HG02981 (cell line): Measurements from ENCODE around the gene ICA1.
A peak's percentile ranks its signal among the peaks of the same experiment; 100 is the strongest.

ENCODE experiments used
- ATAC-seq: cut with Tn5 transposase; IDR thresholded peaks from one replicate; pipeline ENCODE4 v1.9.1; 2021; ENCODE audit warnings: mild to moderate bottlenecking, moderate library complexity; ENCODE audit not compliant: unreplicated experiment

The ICA1 gene

GRCh38 chr7:8135417-8135816, 126.5 kb downstream of the ICA1 start:
- no peak for ATAC-seq

- ATAC-seq = peak; percentile 58
Measured at GRCh38 chr7:8134089-8134733, 127.8 kb downstream of the ICA1 start.

GRCh38 chr7:8133188-8133848, 128.6 kb downstream of the ICA1 start:
- peak; percentile 33 for ATAC-seq

GRCh38 chr7:8131694-8132605, 130.0 kb downstream of the ICA1 start:
- peak; percentile 35 for ATAC-seq

GRCh38 chr7:8130663-8131062, 131.3 kb downstream of the ICA1 start:
- ATAC-seq = no peak

GRCh38 chr7:8129318-8129659, 132.7 kb downstream of the ICA1 start:
- no peak for ATAC-seq

- no peak for ATAC-seq
Measured at GRCh38 chr7:8128449-8129317, 133.3 kb downstream of the ICA1 start.

- ATAC-seq = no peak
Measured at GRCh38 chr7:8126601-8127167, 135.3 kb downstream of the ICA1 start.

- peak; percentile 74 for ATAC-seq
Measured at GRCh38 chr7:8125680-8126444, 136.1 kb downstream of the ICA1 start.

- no peak for ATAC-seq
Measured at GRCh38 chr7:8121243-8121642, 140.7 kb downstream of the ICA1 start.

GRCh38 chr7:8120390-8121058, 141.4 kb downstream of the ICA1 start:
- ATAC-seq = no peak

GRCh38 chr7:8119262-8119661, 142.7 kb downstream of the ICA1 start:
- no peak for ATAC-seq

- ATAC-seq = no peak
Measured at GRCh38 chr7:8117195-8117594, 144.8 kb downstream of the ICA1 start.

GRCh38 chr7:8115547-8116402, 146.2 kb downstream of the ICA1 start:
- peak; percentile 91 for ATAC-seq

- peak; percentile 32 for ATAC-seq
Measured at GRCh38 chr7:8114175-8114574, 147.8 kb downstream of the ICA1 start.

- ATAC-seq = no peak
Measured at GRCh38 chr7:8113184-8113583, 148.8 kb downstream of the ICA1 start.

- ATAC-seq = no peak
Measured at GRCh38 chr7:8112685-8113084, 149.3 kb downstream of the ICA1 start.

GRCh38 chr7:8111282-8111960, 150.5 kb downstream of the ICA1 start:
- ATAC-seq = no peak
